B cell (primary cell): ENCODE measurements around the gene PMAIP1. TPM values are rescaled to one million over a fixed set of nuclear protein-coding genes. Genes with fewer than 3 reads are reported as not detected.

ENCODE experiments used
- ATAC-seq: fragments of 200-7000 bp; cut with Tn5 transposase; one replicate; pipeline ENCODE4 v1.10.0; 2021; ENCODE audit warnings: low read depth, mild to moderate bottlenecking, moderate number of reproducible peaks, moderate library complexity
- CTCF ChIA-PET: fragments of 350-600 bp; sonication (Branson Sonifier 250); formaldehyde crosslinking; loops from one replicate; lab custom pipeline; 2021; ENCODE audit warnings: antibody characterized with exemption, inconsistent platforms; lab: Charles Lee
- POLR2A ChIA-PET: fragments of 350-600 bp; sonication (Branson Sonifier 250); formaldehyde crosslinking; loops from one replicate; lab custom pipeline; 2021; ENCODE audit warnings: antibody characterized with exemption; lab: Charles Lee
- DNase-seq: peaks from one replicate; pipeline ENCODE4 v3.0.0; 2013
- H2AFZ ChIP-seq: 2 replicates; pipeline ENCODE4 v1.6.1; 2012; ENCODE audit warnings: mild to moderate bottlenecking, low read depth, low read length; ENCODE audit not compliant: insufficient read depth, poor library complexity, severe bottlenecking
- H3K27ac ChIP-seq, 2 donors: 1 replicate in 1 of 2; 2 replicates in 1 of 2; pipeline ENCODE4 v1.5.1; 2012 to 2013; ENCODE audit warnings: low read length in 2 of 2, mild to moderate bottlenecking in 2 of 2, moderate library complexity in 1 of 2
- H3K27me3 ChIP-seq, 4 experiments: fragments of 200-600 bp in 1 of 4; sonication (generic) in 1 of 4; replicated peaks in 1 of 4; 1 replicate in 2 of 4; 2 replicates in 2 of 4; pipeline versions ENCODE4 v1.6.1 to v1.7.0; 2013 to 2016; ENCODE audit warnings: low read length in 3 of 4, mild to moderate bottlenecking in 2 of 4, mixed read lengths in 1 of 4, moderate library complexity in 1 of 4; ENCODE audit not compliant: insufficient read depth in 4 of 4, control insufficient read depth in 3 of 4; ENCODE audit errors: control extremely low read depth in 1 of 4
- H3K36me3 ChIP-seq, 2 experiments: replicated peaks in 1 of 2; 1 replicate in 1 of 2; 2 replicates in 1 of 2; pipeline versions ENCODE4 v1.6.1 to v1.7.1; 2013; ENCODE audit warnings: low read length in 1 of 2; ENCODE audit not compliant: insufficient read depth in 2 of 2, control insufficient read depth in 1 of 2; ENCODE audit errors: control extremely low read depth in 1 of 2, extremely low read depth in 1 of 2
- H3K4me1 ChIP-seq, 2 donors: fragments of 200-600 bp in 1 of 2; sonication (generic) in 1 of 2; 1 replicate in 1 of 2; 2 replicates in 1 of 2; pipeline versions ENCODE4 v1.5.1 to v1.6.1; 2013 to 2017; ENCODE audit warnings: low read length in 2 of 2; ENCODE audit not compliant: control insufficient read depth in 2 of 2, insufficient read depth in 2 of 2
- H3K4me2 ChIP-seq: replicated peaks from 2 replicates; pipeline ENCODE3; 2012; ENCODE audit warnings: mild to moderate bottlenecking, low read depth, low read length; ENCODE audit not compliant: poor library complexity, severe bottlenecking
- H3K4me3 ChIP-seq, 5 experiments: fragments of 200-600 bp in 1 of 5; sonication (generic) in 1 of 5; 1 replicate in 3 of 5; 2 replicates in 2 of 5; pipeline versions ENCODE4 v1.5.1 to v1.7.0; 2011 to 2016; ENCODE audit warnings: low read length in 4 of 5, mild to moderate bottlenecking in 4 of 5, low read depth in 2 of 5, control low read depth in 1 of 5, moderate library complexity in 1 of 5; ENCODE audit not compliant: insufficient read depth in 1 of 5; ENCODE audit errors: control extremely low read depth in 1 of 5, extremely low read depth in 1 of 5
- H3K79me2 ChIP-seq: fragments of 200-600 bp; sonication (generic); one replicate; pipeline ENCODE4 v1.6.0; 2016; ENCODE audit warnings: low read length; ENCODE audit not compliant: control insufficient read depth, insufficient read depth
- H3K9ac ChIP-seq: fragments of 200-600 bp; sonication (generic); 2 replicates; pipeline ENCODE4 v1.6.1; 2017; ENCODE audit warnings: mild to moderate bottlenecking, low read length, moderate library complexity
- H3K9me3 ChIP-seq, 3 donors: one replicate each; pipeline versions ENCODE4 v1.6.1 to v1.7.1; 2013; ENCODE audit warnings: low read length in 2 of 3; ENCODE audit not compliant: control insufficient read depth in 2 of 3, insufficient read depth in 1 of 3; ENCODE audit errors: control extremely low read depth in 1 of 3
- H4K20me1 ChIP-seq: 2 replicates; pipeline ENCODE4 v1.6.0; 2012; ENCODE audit warnings: mild to moderate bottlenecking, low read length; ENCODE audit not compliant: insufficient read depth, control insufficient read depth, poor library complexity, severe bottlenecking
- H3K27ac Mint-ChIP-seq: one replicate; pipeline ENCODE4 v1.8.0; 2021; ENCODE audit warnings: mixed read lengths
- H3K27me3 Mint-ChIP-seq: one replicate; pipeline ENCODE4 v1.8.0; 2021; ENCODE audit warnings: mixed read lengths
- H3K4me1 Mint-ChIP-seq: one replicate; pipeline ENCODE4 v1.8.0; 2021; ENCODE audit warnings: mixed read lengths
- H3K4me3 Mint-ChIP-seq: one replicate; pipeline ENCODE4 v1.8.0; 2021; ENCODE audit warnings: mixed read lengths
- H3K9me3 Mint-ChIP-seq: one replicate; pipeline ENCODE4 v1.8.0; 2022; ENCODE audit warnings: mixed read lengths; ENCODE audit not compliant: insufficient read depth
- CTCF ChIP-seq: fragments of 200-600 bp; IDR thresholded peaks from one replicate; pipeline ENCODE4 v1.8.0; 2022; ENCODE audit warnings: antibody characterized with exemption, mild to moderate bottlenecking
- EZH2 ChIP-seq: IDR thresholded peaks from 2 replicates; pipeline ENCODE4 v1.6.1; 2012; ENCODE audit warnings: borderline replicate concordance, low read depth, mild to moderate bottlenecking, moderate library complexity, low read length; ENCODE audit not compliant: insufficient read depth, poor library complexity, severe bottlenecking
- whole genome bisulfite sequencing: methylation state at CpG from one replicate; pipeline ENCODE4 v1.1.5; 2013; ENCODE audit warnings: missing lambda C conversion rate; ENCODE audit not compliant: insufficient coverage; 5-methylcytosine and 5-hydroxymethylcytosine counted together
- intact Hi-C: fragments of 100-400 bp; cut with micrococcal nuclease; formaldehyde crosslinking; loops from one replicate; pipeline ENCODE4 v1.10.0; 2022
- polyA plus RNA-seq: library from polyadenylated mRNA; depleted of rRNA; stranded (reverse); fragments of >200 nt; gene quantifications from 2 replicates; pipeline ENCODE4 v1.2.3, GENCODE V29; 2012
- total RNA-seq, 2 donors: library from RNA; stranded (reverse); fragments of 120-200 nt in 1 of 2; gene quantifications; 1 replicate in 1 of 2; 2 replicates in 1 of 2; pipeline versions ENCODE4 v1.2.3 to v1.2.4, GENCODE V29; 2013 to 2022

The PMAIP1 gene
- total and polyA plus RNA-seq, 2 donors (not counting 1 experiment from before 2014, with no cell fraction given), result 67.2 to 89.3 TPM

- Histone ChIP-seq H3K4me1 (peaks cover 3 to 7% of the 10 kb centered on the region in 2 donors), H3K79me2 (no peaks in the 10 kb centered on the region), H2AFZ (no peak overlapping the region), H3K9ac (no peak overlapping the region), H3K36me3 (no peaks in the 10 kb centered on the region), H3K9me3 (peaks cover 0 to 10% (median 3%) of the 10 kb centered on the region in 3 donors), H3K27ac (no peak overlapping the region), H3K4me3 (no peak overlapping the region), H4K20me1 (no peaks in the 10 kb centered on the region), H3K4me2 (no peak overlapping the region), H3K27me3 (no peaks in the 10 kb centered on the region)
- ATAC-seq (no peak), DNase-seq (no peak)
- Mint-ChIP-seq H3K9me3 (no peaks in the 10 kb centered on the region), H3K4me1 (peaks cover 8% of the 10 kb centered on the region), H3K4me3 (no peak overlapping the region), H3K27ac (peak overlapping the region; percentile 22), H3K27me3 (no peaks in the 10 kb centered on the region)
- ChIA-PET POLR2A (no interaction called here), CTCF (interaction anchor here (0.5 to 1.0 kb wide), 2 partner anchors 8 to 17 kb away, joined by 3 read pairs; no protein-coding TSS in a partner anchor)
- no peak for TF ChIP-seq CTCF
- TF ChIP-seq EZH2, result no peak
- intact Hi-C loops, result no loop called here
- WGBS, result 93% methylated on average over 2 of the region's 5 CpGs
Measured at GRCh38 chr18:59867337-59868104, 32.3 kb upstream of the PMAIP1 start.

- no peak overlapping the region for H3K4me3 ChIP-seq
- no peak overlapping the region for H3K27ac ChIP-seq
- no peaks in the 10 kb centered on the region for H3K36me3 ChIP-seq
- TF ChIP-seq EZH2, result no peak
- TF ChIP-seq CTCF, result no peak
- H3K9me3 ChIP-seq, result no peaks in the 10 kb centered on the region
- CTCF ChIA-PET, result interaction anchor here (0.7 to 1.2 kb wide), 2 partner anchors 9 to 126 kb away, joined by 3 to 4 read pairs; no protein-coding TSS in a partner anchor
- peaks cover 0 to 2% of the 10 kb centered on the region in 2 donors for H3K4me1 ChIP-seq
- POLR2A ChIA-PET, result interaction anchor here (0.7 kb wide), 1 partner anchor 8 kb away, joined by 9 read pairs; no protein-coding TSS in a partner anchor
- intact Hi-C loops, result no loop called here
- no peaks in the 10 kb centered on the region for H4K20me1 ChIP-seq
- DNase-seq (no peak), ATAC-seq (no peak)
- H3K79me2 ChIP-seq, result no peaks in the 10 kb centered on the region
- no peaks in the 10 kb centered on the region for H3K27me3 ChIP-seq
- Mint-ChIP-seq H3K4me1 (peaks cover 10% of the 10 kb centered on the region), H3K27ac (no peak overlapping the region), H3K9me3 (no peaks in the 10 kb centered on the region), H3K4me3 (no peak overlapping the region), H3K27me3 (no peaks in the 10 kb centered on the region)
- no peak overlapping the region for H3K4me2 ChIP-seq
- no peak overlapping the region for H2AFZ ChIP-seq
- H3K9ac ChIP-seq, result no peak overlapping the region
Measured at GRCh38 chr18:59870623-59871130, 29.1 kb upstream of the PMAIP1 start.
